Measurements from ENCODE around the gene SS18L1. TPM values are rescaled to one million over a fixed set of nuclear protein-coding genes. Genes with fewer than 3 reads are reported as not detected.

The SS18L1 gene
- total RNA-seq, 3 donors from 2014 or later (not counting 1 experiment from before 2014, with no cell fraction given), result 19.1 to 26.0 (median 23.7) TPM

DNA sequence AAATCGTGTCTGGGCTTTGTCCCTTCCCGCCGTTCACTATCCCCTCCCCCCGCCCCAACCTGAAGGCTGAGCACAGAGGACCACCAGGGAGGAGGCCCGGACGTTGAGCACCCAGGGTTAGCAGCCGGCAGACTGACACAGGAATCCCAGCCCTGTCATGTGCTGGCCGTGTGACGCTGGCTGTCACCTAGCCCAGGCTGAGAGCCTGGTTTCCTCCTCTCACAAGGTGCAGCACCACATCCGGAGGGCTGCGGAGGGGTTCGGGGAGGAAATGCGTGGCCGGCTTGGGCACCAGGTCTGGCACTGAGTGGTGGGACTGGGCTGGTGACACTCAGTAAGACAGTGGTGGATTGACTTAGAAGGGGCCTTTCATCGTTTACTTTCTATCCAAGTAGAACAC is 25.9 kb upstream of the SS18L1 start:
- Histone ChIP-seq H3K27me3 (ENCODE audit: control insufficient read depth, insufficient read depth, low read length) (peaks cover 12% of the 10 kb centered on the region), H3K9me3 (ENCODE audit: control insufficient read depth, insufficient read depth, low read length) (peaks cover 32% of the 10 kb centered on the region), H3K4me1 (ENCODE audit: control insufficient read depth, insufficient read depth, low read length) (peaks cover 39% of the 10 kb centered on the region), H3K36me3 (ENCODE audit: control insufficient read depth, insufficient read depth, low read length) (no peaks in the 10 kb centered on the region), H3K4me3 (ENCODE audit: low read length) (no peak overlapping the region), H3K27ac (ENCODE audit: low read length) (peak overlapping the region; percentile 26)
- Mint-ChIP-seq H3K9me3 (peaks cover 0 to 2% of the 10 kb centered on the region in 2 donors), H3K27ac (peak overlapping the region; percentile 78 to 80), H3K36me3 (no peaks in the 10 kb centered on the region), H3K27me3 (ENCODE audit: low read depth in 2 of 2) (peaks cover 9% of the 10 kb centered on the region in 2 donors), H3K4me1 (peaks cover 7 to 28% of the 10 kb centered on the region in 2 donors), H3K4me3 (peak overlapping the region; percentile 64)
- TF ChIP-seq, protein P1, sequence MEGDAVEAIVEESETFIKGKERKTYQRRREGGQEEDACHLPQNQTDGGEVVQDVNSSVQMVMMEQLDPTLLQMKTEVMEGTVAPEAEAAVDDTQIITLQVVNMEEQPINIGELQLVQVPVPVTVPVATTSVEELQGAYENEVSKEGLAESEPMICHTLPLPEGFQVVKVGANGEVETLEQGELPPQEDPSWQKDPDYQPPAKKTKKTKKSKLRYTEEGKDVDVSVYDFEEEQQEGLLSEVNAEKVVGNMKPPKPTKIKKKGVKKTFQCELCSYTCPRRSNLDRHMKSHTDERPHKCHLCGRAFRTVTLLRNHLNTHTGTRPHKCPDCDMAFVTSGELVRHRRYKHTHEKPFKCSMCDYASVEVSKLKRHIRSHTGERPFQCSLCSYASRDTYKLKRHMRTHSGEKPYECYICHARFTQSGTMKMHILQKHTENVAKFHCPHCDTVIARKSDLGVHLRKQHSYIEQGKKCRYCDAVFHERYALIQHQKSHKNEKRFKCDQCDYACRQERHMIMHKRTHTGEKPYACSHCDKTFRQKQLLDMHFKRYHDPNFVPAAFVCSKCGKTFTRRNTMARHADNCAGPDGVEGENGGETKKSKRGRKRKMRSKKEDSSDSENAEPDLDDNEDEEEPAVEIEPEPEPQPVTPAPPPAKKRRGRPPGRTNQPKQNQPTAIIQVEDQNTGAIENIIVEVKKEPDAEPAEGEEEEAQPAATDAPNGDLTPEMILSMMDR (IDR thresholded peaks at IDR 0.05), result no peak
- DNase-seq (peak; percentile 84 to 91), ATAC-seq (peak; percentile 52 to 67 (median 60))
- 16% methylated on average over 15 of the region's 15 CpGs for WGBS (ENCODE audit: insufficient coverage)
- intact Hi-C loops (cut with micrococcal nuclease), result no loop called here

DNA sequence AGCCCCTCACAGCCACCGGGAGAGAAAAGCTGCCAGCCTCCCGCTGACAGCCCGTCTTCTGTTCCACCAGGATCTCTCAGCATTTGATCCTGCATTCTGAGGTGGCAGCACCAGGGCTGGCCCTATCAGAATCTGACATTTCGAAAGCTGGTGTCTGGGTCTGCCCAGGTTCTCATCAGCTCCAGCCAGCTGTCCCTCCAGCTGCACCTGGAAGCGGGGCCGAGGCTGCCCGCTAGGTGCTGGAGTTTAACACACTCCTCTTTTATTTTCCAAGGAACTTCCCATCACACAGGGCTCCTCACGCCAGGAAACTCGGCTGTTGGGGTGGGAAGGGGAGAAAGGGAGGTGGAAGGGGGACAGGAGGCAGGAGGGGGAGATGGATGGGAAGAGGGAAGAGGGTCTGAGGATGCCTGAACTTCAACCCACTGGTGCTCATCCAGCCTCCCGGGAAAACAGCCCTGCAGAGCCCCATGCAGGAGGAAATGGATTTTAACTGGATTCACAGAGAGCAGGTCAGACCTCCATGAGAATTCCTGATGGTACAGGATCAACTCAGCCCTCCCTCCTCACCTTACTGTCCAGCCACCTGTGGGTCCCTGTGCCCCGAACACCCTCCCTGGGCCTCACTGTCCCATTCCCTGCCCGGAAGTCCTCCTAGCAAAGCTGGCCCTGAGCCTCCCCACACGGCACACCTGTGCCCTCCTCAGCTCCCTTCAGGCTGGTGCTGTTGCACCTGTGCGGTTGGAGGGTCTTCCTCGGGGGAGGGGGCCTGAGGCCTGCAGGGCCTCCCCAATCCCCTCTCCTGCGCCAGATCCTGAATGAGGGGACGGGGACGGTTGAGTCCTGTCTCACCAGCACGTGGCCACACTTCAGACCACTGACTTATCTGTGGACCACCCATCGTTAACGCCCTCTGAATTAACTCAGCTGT is 25.2 kb upstream of the SS18L1 start:
- Histone ChIP-seq H3K4me1 (ENCODE audit: control insufficient read depth, insufficient read depth, low read length) (peaks cover 43% of the 10 kb centered on the region), H3K27ac (ENCODE audit: low read length) (peak overlapping the region; percentile 26), H3K36me3 (ENCODE audit: control insufficient read depth, insufficient read depth, low read length) (no peaks in the 10 kb centered on the region), H3K27me3 (ENCODE audit: control insufficient read depth, insufficient read depth, low read length) (peaks cover 11% of the 10 kb centered on the region), H3K4me3 (ENCODE audit: low read length) (no peak overlapping the region), H3K9me3 (ENCODE audit: control insufficient read depth, insufficient read depth, low read length) (peaks cover 24% of the 10 kb centered on the region)
- TF ChIP-seq, protein P1 (IDR thresholded peaks at IDR 0.05), result no peak
- WGBS (ENCODE audit: insufficient coverage), result 74% methylated on average over 20 of the region's 21 CpGs
- peaks cover 8 to 31% of the 10 kb centered on the region in 2 donors for H3K4me1 Mint-ChIP-seq
- ATAC-seq (no peak), DNase-seq (no peak)
- H3K9me3 Mint-ChIP-seq, result no peaks in the 10 kb centered on the region
- intact Hi-C loops (cut with micrococcal nuclease), result no loop called here
- H3K27me3 Mint-ChIP-seq (ENCODE audit: low read depth in 2 of 2), result peaks cover 2 to 6% of the 10 kb centered on the region in 2 donors
- H3K27ac Mint-ChIP-seq, result peak overlapping the region; percentile 78 to 80
- peak overlapping the region; percentile 64 for H3K4me3 Mint-ChIP-seq
- no peaks in the 10 kb centered on the region for H3K36me3 Mint-ChIP-seq

DNA sequence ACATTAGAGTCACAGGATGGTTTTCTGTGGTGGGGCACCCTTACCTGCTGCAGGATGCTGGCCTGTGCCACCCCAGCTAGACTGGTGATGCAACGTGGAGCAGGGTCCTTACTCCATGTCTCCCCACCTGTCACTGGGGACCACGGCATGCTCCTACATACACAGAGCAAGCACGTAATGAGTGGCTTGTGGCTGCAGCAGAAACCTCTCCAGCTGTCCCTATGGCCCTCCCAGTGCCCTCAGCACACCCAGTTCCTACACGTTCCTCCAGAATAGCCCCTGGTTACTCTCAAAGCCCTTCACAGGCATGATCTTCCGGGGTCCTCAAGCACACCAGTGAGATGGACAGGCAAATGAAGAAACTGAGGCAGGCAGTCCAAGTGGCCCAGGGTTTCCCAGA is 24.5 kb upstream of the SS18L1 start:
- Histone ChIP-seq H3K27ac (ENCODE audit: low read length) (no peak overlapping the region), H3K4me1 (ENCODE audit: control insufficient read depth, insufficient read depth, low read length) (peaks cover 50% of the 10 kb centered on the region), H3K27me3 (ENCODE audit: control insufficient read depth, insufficient read depth, low read length) (peaks cover 5% of the 10 kb centered on the region), H3K9me3 (ENCODE audit: control insufficient read depth, insufficient read depth, low read length) (peaks cover 17% of the 10 kb centered on the region), H3K4me3 (ENCODE audit: low read length) (no peak overlapping the region), H3K36me3 (ENCODE audit: control insufficient read depth, insufficient read depth, low read length) (no peaks in the 10 kb centered on the region)
- no peaks in the 10 kb centered on the region for H3K9me3 Mint-ChIP-seq
- WGBS (ENCODE audit: insufficient coverage), result 84% methylated on average over 5 of the region's 5 CpGs
- H3K27ac Mint-ChIP-seq, result peak overlapping the region; percentile 64 to 80
- H3K27me3 Mint-ChIP-seq (ENCODE audit: low read depth in 2 of 2), result peaks cover 0 to 6% of the 10 kb centered on the region in 2 donors
- ATAC-seq, result no peak
- H3K4me3 Mint-ChIP-seq, result peak overlapping the region; percentile 31
- intact Hi-C loops (cut with micrococcal nuclease), result no loop called here
- no peaks in the 10 kb centered on the region for H3K36me3 Mint-ChIP-seq
- DNase-seq, result no peak
- H3K4me1 Mint-ChIP-seq, result peaks cover 16 to 38% of the 10 kb centered on the region in 2 donors
- TF ChIP-seq, protein P1 (IDR thresholded peaks at IDR 0.05), result no peak

Data from natural killer cell (primary cell).